Lung (tissue), 12 donors: Measurements from ENCODE around the gene IL17F. TPM values are rescaled to one million over a fixed set of nuclear protein-coding genes. Genes with fewer than 3 reads are reported as not detected.

Experiments used
- ATAC-seq: fragments of 200-7000 bp; cut with Tn5 transposase; one replicate; pipeline ENCODE4 v1.9.1; 2020; ENCODE audit warnings: moderate number of reproducible peaks; ENCODE audit not compliant: insufficient read depth, low FRiP score
- DNase-seq, 3 donors: peaks; one replicate each; pipeline ENCODE4 v3.0.0-alpha.2; 2013 to 2017
- H3K27ac ChIP-seq, 2 donors: one replicate each; pipeline ENCODE4 v1.5.1; 2013; ENCODE audit warnings: mild to moderate bottlenecking in 2 of 2, moderate library complexity in 2 of 2, control low read depth in 1 of 2, inconsistent platforms in 1 of 2, low read depth in 1 of 2, low read length in 1 of 2
- H3K27me3 ChIP-seq, 3 donors: one replicate each; pipeline ENCODE4 v1.5.1; 2013; ENCODE audit warnings: low read length in 2 of 3; ENCODE audit not compliant: control insufficient read depth in 3 of 3, insufficient read depth in 3 of 3
- H3K36me3 ChIP-seq, 4 donors: one replicate each; pipeline ENCODE4 v1.5.1; 2013; ENCODE audit warnings: low read length in 4 of 4, mild to moderate bottlenecking in 1 of 4, moderate library complexity in 1 of 4; ENCODE audit not compliant: control insufficient read depth in 4 of 4, insufficient read depth in 4 of 4
- H3K4me1 ChIP-seq, 5 donors: one replicate each; pipeline ENCODE4 v1.5.1; 2013; ENCODE audit warnings: low read length in 5 of 5, mild to moderate bottlenecking in 2 of 5, moderate library complexity in 1 of 5; ENCODE audit not compliant: control insufficient read depth in 5 of 5, insufficient read depth in 5 of 5
- H3K4me3 ChIP-seq: one replicate; pipeline ENCODE4 v1.5.1; 2013; ENCODE audit warnings: mild to moderate bottlenecking, control low read depth, moderate library complexity
- H3K9ac ChIP-seq, 2 donors: one replicate each; pipeline ENCODE4 v1.5.1; 2013; ENCODE audit warnings: low read length in 2 of 2, control low read depth in 1 of 2; ENCODE audit not compliant: insufficient read depth in 1 of 2
- H3K9me3 ChIP-seq, 4 donors: one replicate each; pipeline ENCODE4 v1.5.1; 2013; ENCODE audit warnings: low read length in 3 of 4, mild to moderate bottlenecking in 1 of 4, moderate library complexity in 1 of 4; ENCODE audit not compliant: control insufficient read depth in 4 of 4, insufficient read depth in 3 of 4
- WGBS, 2 donors: extraction: QIAGEN DNeasy Blood & Tissue Kit; methylation state at CpG; one replicate each; pipeline ENCODE4 v1.1.7; 2013; 5-methylcytosine and 5-hydroxymethylcytosine counted together
- polyA plus RNA-seq, 2 donors: library from polyadenylated mRNA; stranded (reverse); fragments of 200-250 nt; gene quantifications; one replicate each; pipeline ENCODE4 v1.2.1, GENCODE V29; 2013
- total RNA-seq, 2 donors: library from RNA; depleted of rRNA in 1 of 2; stranded (reverse); fragments of >200 nt in 1 of 2; gene quantifications; one replicate each; pipeline ENCODE4 v1.2.1, GENCODE V29; 2014 to 2021
- TF ChIP-seq, protein P1 (sequence below): IDR thresholded peaks from 2 replicates; pipeline ENCODE4 v1.5.1; 2012; ENCODE audit warnings: mild to moderate bottlenecking; ENCODE audit errors: control extremely low read depth, extremely low read depth
- donor health status: control.
- donor health status: control.
- donor health status: Bipolar disorder and iron deficiency.
- donor health status: healthy.
- donor health status: DM: yes; HTN: yes; CAD: no.

The IL17F gene
- total and polyA plus RNA-seq, 4 donors: 0.08 TPM; not detected in 3

GRCh38 chr6:52243282-52243893, 912 bp downstream of the IL17F start:
- Histone ChIP-seq H3K9me3 (no peaks in the 10 kb centered on the region), H3K4me1 (no peaks in the 10 kb centered on the region), H3K36me3 (no peaks in the 10 kb centered on the region), H3K27me3 (no peaks in the 10 kb centered on the region), H3K4me3 (no peak overlapping the region), H3K9ac (no peak overlapping the region), H3K27ac (no peak overlapping the region)
- DNase-seq (peak; percentile 30 to 75 (median 37)), ATAC-seq (peak; percentile 14)
- TF ChIP-seq, protein P1, sequence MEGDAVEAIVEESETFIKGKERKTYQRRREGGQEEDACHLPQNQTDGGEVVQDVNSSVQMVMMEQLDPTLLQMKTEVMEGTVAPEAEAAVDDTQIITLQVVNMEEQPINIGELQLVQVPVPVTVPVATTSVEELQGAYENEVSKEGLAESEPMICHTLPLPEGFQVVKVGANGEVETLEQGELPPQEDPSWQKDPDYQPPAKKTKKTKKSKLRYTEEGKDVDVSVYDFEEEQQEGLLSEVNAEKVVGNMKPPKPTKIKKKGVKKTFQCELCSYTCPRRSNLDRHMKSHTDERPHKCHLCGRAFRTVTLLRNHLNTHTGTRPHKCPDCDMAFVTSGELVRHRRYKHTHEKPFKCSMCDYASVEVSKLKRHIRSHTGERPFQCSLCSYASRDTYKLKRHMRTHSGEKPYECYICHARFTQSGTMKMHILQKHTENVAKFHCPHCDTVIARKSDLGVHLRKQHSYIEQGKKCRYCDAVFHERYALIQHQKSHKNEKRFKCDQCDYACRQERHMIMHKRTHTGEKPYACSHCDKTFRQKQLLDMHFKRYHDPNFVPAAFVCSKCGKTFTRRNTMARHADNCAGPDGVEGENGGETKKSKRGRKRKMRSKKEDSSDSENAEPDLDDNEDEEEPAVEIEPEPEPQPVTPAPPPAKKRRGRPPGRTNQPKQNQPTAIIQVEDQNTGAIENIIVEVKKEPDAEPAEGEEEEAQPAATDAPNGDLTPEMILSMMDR: no peak
- WGBS, 2 donors: 81 to 93% methylated on average over 4 of the region's 4 CpGs

- H3K4me1 ChIP-seq: no peaks in the 10 kb centered on the region
- no peaks in the 10 kb centered on the region for H3K36me3 ChIP-seq
- ATAC-seq: no peak
- no peak for DNase-seq
- no peaks in the 10 kb centered on the region for H3K9me3 ChIP-seq
- H3K4me3 ChIP-seq: no peak overlapping the region
- no peak overlapping the region for H3K9ac ChIP-seq
- TF ChIP-seq, protein P1: no peak
- WGBS, 2 donors: 71 to 78% methylated on average over 2 of the region's 2 CpGs
- H3K27ac ChIP-seq: no peak overlapping the region
- H3K27me3 ChIP-seq: no peaks in the 10 kb centered on the region
Measured at GRCh38 chr6:52241819-52242218, 2.5 kb downstream of the IL17F start.

DNA sequence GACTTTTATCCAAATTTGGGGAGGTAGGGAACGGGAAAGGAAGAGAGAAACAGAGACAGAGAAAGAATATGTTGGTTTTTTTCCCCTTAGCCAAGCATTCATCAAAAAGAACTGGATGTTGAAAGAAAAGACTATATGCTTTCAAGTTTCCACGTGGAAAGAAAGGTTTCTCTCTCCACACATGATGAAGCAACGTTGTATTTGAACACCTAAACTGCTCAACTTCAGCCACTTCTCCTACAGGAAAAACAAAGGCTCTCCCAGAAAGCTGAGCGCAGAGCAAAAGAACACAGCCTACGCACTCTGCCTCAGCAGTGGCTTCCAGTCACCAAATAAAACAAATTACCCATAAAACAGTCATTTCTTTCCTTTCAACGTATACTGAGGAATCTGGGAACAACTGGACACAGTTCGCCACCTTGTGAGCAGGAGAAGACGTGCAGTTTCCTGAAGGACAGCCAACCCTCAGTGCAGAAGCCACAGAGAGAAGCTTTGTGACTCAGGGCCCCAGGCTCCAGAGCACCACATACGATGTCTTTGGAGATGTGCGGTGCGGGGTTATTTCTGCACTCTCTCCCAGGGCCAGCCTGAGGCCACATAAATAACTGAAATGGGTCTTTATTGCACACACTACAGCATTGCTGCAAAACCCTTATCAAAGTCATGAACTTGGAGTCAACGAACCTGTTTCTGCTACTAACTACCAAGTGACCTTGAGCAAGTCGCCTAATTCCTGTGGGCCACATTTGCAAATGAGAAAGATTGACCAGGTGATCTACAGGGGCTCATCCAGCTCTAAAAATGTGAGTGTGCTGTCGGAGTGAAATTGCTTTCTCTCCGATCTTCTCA, 10.1 kb downstream of the IL17F start:
- no peaks in the 10 kb centered on the region for H3K27me3 ChIP-seq
- no peak overlapping the region for H3K9ac ChIP-seq
- no peaks in the 10 kb centered on the region for H3K9me3 ChIP-seq
- TF ChIP-seq, protein P1: no peak
- DNase-seq (peak in 2 of 3 donors; percentile 32 to 54), ATAC-seq (no peak)
- no peaks in the 10 kb centered on the region for H3K4me1 ChIP-seq
- 52 to 60% methylated on average over 15 of the region's 15 CpGs for WGBS, 2 donors
- H3K36me3 ChIP-seq: no peaks in the 10 kb centered on the region
- H3K27ac ChIP-seq: no peak overlapping the region
- H3K4me3 ChIP-seq: no peak overlapping the region
